Spleen (tissue), 11 donors: ENCODE results near the gene MED9. TPM values are rescaled to one million over a fixed set of nuclear protein-coding genes. Genes with fewer than 3 reads are reported as not detected.
"Not testable (repeated sequence)": the region's sequence is repeated elsewhere in the genome, so short reads cannot be mapped to it uniquely, and the experiment has no call there.

Experiments
- DNase-seq: peaks from one replicate; pipeline ENCODE4 v3.0.0-alpha.2; 2020
- H3K27ac ChIP-seq, 8 donors: fragments of 200-600 bp; sonication (generic) in 7 of 8; 1 replicate in 4 of 8; 2 replicates in 4 of 8; pipeline versions ENCODE4 v1.5.0 to v1.8.0; 2016 to 2021; ENCODE audit warnings: inconsistent platforms in 4 of 8, mild to moderate bottlenecking in 4 of 8, moderate library complexity in 1 of 8
- H3K27me3 ChIP-seq, 7 donors: fragments of 200-600 bp; sonication (generic) in 6 of 7; replicated peaks in 1 of 7; 1 replicate in 4 of 7; 2 replicates in 3 of 7; pipeline versions ENCODE4 v1.5.0 to v1.8.0; 2016 to 2021; ENCODE audit warnings: inconsistent platforms in 3 of 7, mild to moderate bottlenecking in 1 of 7
- H3K36me3 ChIP-seq, 6 donors: fragments of 200-600 bp; sonication (generic) in 5 of 6; 1 replicate in 4 of 6; 2 replicates in 2 of 6; pipeline versions ENCODE4 v1.5.0 to v1.8.0; 2016 to 2021; ENCODE audit warnings: inconsistent platforms in 2 of 6
- H3K4me1 ChIP-seq, 6 donors: fragments of 200-600 bp; sonication (generic) in 5 of 6; 1 replicate in 3 of 6; 2 replicates in 3 of 6; pipeline versions ENCODE4 v1.5.0 to v1.8.0; 2016 to 2021; ENCODE audit warnings: inconsistent platforms in 3 of 6
- H3K4me3 ChIP-seq, 8 donors: fragments of 200-600 bp; sonication (generic) in 7 of 8; 1 replicate in 4 of 8; 2 replicates in 4 of 8; pipeline versions ENCODE4 v1.5.0 to v1.8.0; 2016 to 2021; ENCODE audit warnings: inconsistent platforms in 4 of 8, mild to moderate bottlenecking in 4 of 8, moderate library complexity in 2 of 8
- H3K9me3 ChIP-seq, 8 donors: fragments of 200-600 bp; sonication (generic) in 7 of 8; 1 replicate in 4 of 8; 2 replicates in 4 of 8; pipeline versions ENCODE4 v1.5.0 to v1.8.0; 2016 to 2021; ENCODE audit warnings: inconsistent platforms in 4 of 8
- CTCF ChIP-seq, 11 experiments: fragments of 200-600 bp in 7 of 11; fragments of 450-650 bp in 4 of 11; sonication (generic) in 4 of 11; IDR thresholded peaks in 8 of 11; conservative IDR thresholded peaks in 3 of 11; 1 replicate in 7 of 11; 2 replicates in 4 of 11; pipeline versions ENCODE4 v1.4.0 to v1.8.0; 2016 to 2021; ENCODE audit warnings: antibody characterized with exemption in 11 of 11, inconsistent platforms in 4 of 11, mild to moderate bottlenecking in 1 of 11
- POLR2A ChIP-seq, 3 donors: fragments of 450-650 bp; IDR thresholded peaks; one replicate each; pipeline ENCODE4 v1.5.1; 2017; ENCODE audit warnings: antibody characterized with exemption in 3 of 3, mild to moderate bottlenecking in 1 of 3
- POLR2AphosphoS5 ChIP-seq, 3 donors: sonication (generic); formaldehyde crosslinking; IDR thresholded peaks; one replicate each; pipeline ENCODE4 v1.5.1; 2017; ENCODE audit warnings: antibody characterized with exemption in 3 of 3
- WGBS, 5 donors: extraction: QIAGEN DNeasy Blood & Tissue Kit in 3 of 5; methylation state at CpG; one replicate each; pipeline versions ENCODE4 v1.1.5 to v1.1.7; 2013 to 2018; 5-methylcytosine and 5-hydroxymethylcytosine counted together
- intact Hi-C: fragments of 100-400 bp; cut with DNase I; formaldehyde crosslinking; loops from one replicate; pipeline ENCODE4 v1.15.0; 2023; ENCODE audit warnings: low total_unique reads
- polyA plus RNA-seq, 3 donors: library from polyadenylated mRNA; stranded (reverse); fragments of 200-250 nt; gene quantifications; one replicate each; pipeline ENCODE4 v1.2.1, GENCODE V29; 2013
- total RNA-seq, 7 donors: library from RNA; depleted of rRNA in 3 of 7; stranded (reverse); fragments of >200 nt in 3 of 7; fragmentation: NEBNext Ultra II Directional in 4 of 7; extraction: Animal tissue kit (Norgen Biotek cat#: 25700) in 4 of 7; gene quantifications; one replicate each; pipeline versions ENCODE4 v1.1.0 to v1.2.1, GENCODE V29; 2016 to 2021
- donor health status: healthy with polysubstance abuse.
- donor health status: DM: no; HTN: no; CAD: no; lungs with moderate emphysema.
- donor health status: DM: no; HTN: no; CAD: no.
- donor health status: Bipolar disorder and iron deficiency.
- donor health status: healthy.
- donor health status: DM: no; HTN: no; CAD: no.
- donor health status: DM: yes; HTN: yes; CAD: no.

The MED9 gene
- total and polyA plus RNA-seq, 10 donors = 8.5 to 19.2 (median 14.1) TPM

DNA sequence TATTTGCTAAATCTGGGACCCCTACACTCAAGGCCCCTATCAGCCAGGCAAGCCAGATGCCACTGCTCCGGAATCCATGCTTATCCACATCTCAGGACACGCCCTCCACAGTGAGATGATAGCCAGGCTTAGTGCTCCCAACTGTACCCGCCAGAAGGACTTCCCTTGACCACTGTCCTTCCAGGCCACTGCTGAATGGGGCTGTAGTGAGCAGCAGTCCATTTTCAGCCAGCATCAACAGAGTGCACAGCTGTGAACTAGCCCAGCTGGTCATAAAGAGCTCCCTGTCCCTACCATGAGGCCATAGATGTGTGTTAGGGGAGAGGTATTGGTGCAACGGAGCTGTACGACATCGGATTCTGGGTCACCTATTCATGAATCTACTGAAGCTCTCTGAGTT, 13.0 kb upstream of the MED9 start:
- Histone ChIP-seq H3K36me3 (no peaks in the 10 kb centered on the region), H3K27ac (no peak overlapping the region), H3K27me3 (no peaks in the 10 kb centered on the region), H3K4me3 (no peak overlapping the region), H3K9me3 (no peaks in the 10 kb centered on the region), H3K4me1 (peaks cover 0 to 14% (median 2%) of the 10 kb centered on the region in 6 donors)
- intact Hi-C loops = no loop called here
- 80 to 90% (median 89%) methylated on average over 6 of the region's 6 CpGs for WGBS, 5 donors
- DNase-seq = no peak
- TF ChIP-seq CTCF (IDR thresholded peaks at IDR 0.05 in 8 of 11, conservative IDR thresholded peaks at IDR 0.05 in 3 of 11) = no peak
- TF ChIP-seq POLR2AphosphoS5 (IDR thresholded peaks at IDR 0.05) = no peak
- TF ChIP-seq POLR2A (IDR thresholded peaks at IDR 0.05) = no peak

DNA sequence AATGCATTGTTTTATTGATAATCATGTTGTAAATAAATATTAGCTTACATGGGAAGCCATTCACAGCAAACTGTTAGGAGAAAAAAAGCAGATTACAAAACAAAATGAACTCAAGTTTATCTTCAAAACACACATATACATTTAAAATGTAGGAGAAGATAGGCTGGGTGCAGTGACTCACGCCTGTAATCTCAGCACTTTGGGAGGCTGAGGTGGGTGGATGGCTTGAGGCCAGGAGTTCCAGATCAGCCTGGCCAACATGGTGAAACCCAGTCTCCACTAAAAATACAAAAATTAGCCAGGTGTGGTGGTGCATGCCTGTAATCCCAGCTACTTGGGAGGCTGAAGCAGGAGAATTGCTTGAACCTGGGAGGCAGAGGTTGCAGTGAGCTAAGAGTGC, 10.9 kb upstream of the MED9 start:
- 69 to 92% (median 84%) methylated on average over 1 of the region's 1 CpG for whole genome bisulfite sequencing, 5 donors

GRCh38 chr17:17466511-17466910, 10.3 kb upstream of the MED9 start:
- Histone ChIP-seq H3K27ac (no peak overlapping the region), H3K4me1 (peaks cover 0 to 14% (median 2%) of the 10 kb centered on the region in 6 donors), H3K36me3 (no peaks in the 10 kb centered on the region), H3K27me3 (peaks cover 0 to 9% (median 0%) of the 10 kb centered on the region in 7 donors), H3K4me3 (no peak overlapping the region), H3K9me3 (no peaks in the 10 kb centered on the region)
- 67 to 77% (median 69%) methylated on average over 5 of the region's 5 CpGs for WGBS, 5 donors
- TF ChIP-seq POLR2AphosphoS5 (IDR thresholded peaks at IDR 0.05) (no peak), POLR2A (IDR thresholded peaks at IDR 0.05) (no peak), CTCF (IDR thresholded peaks at IDR 0.05 in 8 of 11, conservative IDR thresholded peaks at IDR 0.05 in 3 of 11) (no peak)
- DNase-seq = no peak
- intact Hi-C loops = no loop called here

More for the DNA sequence above, 10.9 kb upstream of the MED9 start:
- DNase-seq, H3K36me3 ChIP-seq, H3K9me3 ChIP-seq, H3K27ac ChIP-seq, H3K4me3 ChIP-seq, H3K27me3 ChIP-seq, intact Hi-C loops: not testable (repeated sequence)
- H3K4me1 ChIP-seq = peaks cover 0 to 14% (median 2%) of the 10 kb centered on the region in 6 donors

- no peak overlapping the region for H3K27ac ChIP-seq
- TF ChIP-seq POLR2A (IDR thresholded peaks at IDR 0.05) (no peak), CTCF (IDR thresholded peaks at IDR 0.05 in 8 of 11, conservative IDR thresholded peaks at IDR 0.05 in 3 of 11) (no peak), POLR2AphosphoS5 (IDR thresholded peaks at IDR 0.05) (no peak)
- 73 to 80% (median 77%) methylated on average over 5 of the region's 5 CpGs for WGBS, 5 donors
Measured at GRCh38 chr17:17467016-17467415, 9.8 kb upstream of the MED9 start.

DNA sequence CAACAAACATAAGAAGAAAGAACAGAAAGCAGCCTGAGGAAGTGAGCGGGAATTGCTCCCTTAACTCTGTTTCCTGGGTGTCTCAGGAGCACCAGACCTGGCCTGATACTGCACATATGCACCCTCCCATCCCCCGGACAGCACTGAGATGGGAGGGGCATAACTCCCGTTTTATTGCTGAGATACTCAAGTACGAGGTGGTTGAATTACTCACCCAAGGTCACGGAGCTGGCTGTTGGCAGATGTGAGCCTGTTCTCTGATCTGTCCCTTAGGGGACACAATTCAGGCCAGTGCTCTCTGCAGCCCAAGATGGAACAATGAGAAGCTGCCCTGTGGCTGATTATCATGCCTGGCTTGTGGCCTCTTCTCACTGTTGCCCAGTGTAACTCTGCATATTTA, 9.1 kb upstream of the MED9 start:
- H3K9me3 ChIP-seq = no peaks in the 10 kb centered on the region
- H3K4me3 ChIP-seq = no peak overlapping the region
- H3K27ac ChIP-seq = peak overlapping the region in 5 of 8 donors; percentile 44 to 74 (median 69)
- DNase-seq = no peak
- peaks cover 0 to 9% (median 0%) of the 10 kb centered on the region in 7 donors for H3K27me3 ChIP-seq
- TF ChIP-seq POLR2AphosphoS5 (IDR thresholded peaks at IDR 0.05) (no peak), POLR2A (IDR thresholded peaks at IDR 0.05) (no peak), CTCF (IDR thresholded peaks at IDR 0.05 in 8 of 11, conservative IDR thresholded peaks at IDR 0.05 in 3 of 11) (no peak)
- no peaks in the 10 kb centered on the region for H3K36me3 ChIP-seq
- 64 to 79% (median 66%) methylated on average over 5 of the region's 5 CpGs for WGBS, 5 donors
- intact Hi-C loops = no loop called here
- peaks cover 0 to 14% (median 2%) of the 10 kb centered on the region in 6 donors for H3K4me1 ChIP-seq

More at GRCh38 chr17:17467016-17467415, 9.8 kb upstream of the MED9 start:
- Histone ChIP-seq H3K36me3 (no peaks in the 10 kb centered on the region), H3K4me1 (peaks cover 0 to 14% (median 2%) of the 10 kb centered on the region in 6 donors), H3K4me3 (no peak overlapping the region), H3K9me3 (no peaks in the 10 kb centered on the region), H3K27me3 (peaks cover 0 to 9% (median 0%) of the 10 kb centered on the region in 7 donors)
- DNase-seq = no peak
- intact Hi-C loops = no loop called here
